ENCODE data around the gene ATG13.

The ATG13 gene

GRCh38 chr11:46721286-46721685, 103.9 kb downstream of the ATG13 start:
- no peak for DNase-seq

GRCh38 chr11:46722566-46723358, 105.4 kb downstream of the ATG13 start:
- DNase-seq = no peak
- no peaks in the 10 kb centered on the region for H3K36me3 ChIP-seq

More at GRCh38 chr11:46721286-46721685, 103.9 kb downstream of the ATG13 start:
- no peaks in the 10 kb centered on the region for H3K4me1 ChIP-seq
- no peak overlapping the region for H3K4me3 ChIP-seq (ENCODE audit: low read depth, low read length)
- TF ChIP-seq CTCF (IDR thresholded peaks at IDR 0.05; ENCODE audit: low read depth, low read length) = no peak
- no peaks in the 10 kb centered on the region for H3K9me3 ChIP-seq
- H3K27me3 ChIP-seq = no peaks in the 10 kb centered on the region
- no peaks in the 10 kb centered on the region for H3K36me3 ChIP-seq

GRCh38 chr11:46723359-46723680, 106.0 kb downstream of the ATG13 start:
- no peak overlapping the region for H3K4me3 ChIP-seq (ENCODE audit: low read depth, low read length)
- H3K27me3 ChIP-seq = no peaks in the 10 kb centered on the region
- no peaks in the 10 kb centered on the region for H3K36me3 ChIP-seq
- no peaks in the 10 kb centered on the region for H3K4me1 ChIP-seq
- H3K9me3 ChIP-seq = no peaks in the 10 kb centered on the region
- DNase-seq = no peak
- no peak for TF ChIP-seq CTCF (IDR thresholded peaks at IDR 0.05; ENCODE audit: low read depth, low read length)

More at GRCh38 chr11:46722566-46723358, 105.4 kb downstream of the ATG13 start:
- no peak for TF ChIP-seq CTCF (IDR thresholded peaks at IDR 0.05; ENCODE audit: low read depth, low read length)
- H3K4me3 ChIP-seq (ENCODE audit: low read depth, low read length) = no peak overlapping the region
- H3K4me1 ChIP-seq = no peaks in the 10 kb centered on the region
- no peaks in the 10 kb centered on the region for H3K27me3 ChIP-seq
- H3K9me3 ChIP-seq = no peaks in the 10 kb centered on the region

GRCh38 chr11:46724088-46724487, 106.7 kb downstream of the ATG13 start:
- no peaks in the 10 kb centered on the region for H3K4me1 ChIP-seq
- H3K36me3 ChIP-seq = no peaks in the 10 kb centered on the region
- no peak for DNase-seq
- H3K9me3 ChIP-seq = no peaks in the 10 kb centered on the region
- TF ChIP-seq CTCF (IDR thresholded peaks at IDR 0.05; ENCODE audit: low read depth, low read length) = no peak
- H3K27me3 ChIP-seq = no peaks in the 10 kb centered on the region
- no peak overlapping the region for H3K4me3 ChIP-seq (ENCODE audit: low read depth, low read length)
